SK-N-MC (cell line): ENCODE results near the gene PSMD1.

ENCODE experiments used
- DNase-seq: peaks from one replicate; pipeline ENCODE4 v3.0.0-alpha.2; 2011; ENCODE audit warnings: low read depth, low spot score
- H3K27ac ChIP-seq: fragments of 200-600 bp; sonication (generic); 2 replicates; pipeline ENCODE4 v1.5.1; 2016; ENCODE audit warnings: mixed run types
- H3K36me3 ChIP-seq: fragments of 200-600 bp; sonication (generic); 2 replicates; pipeline ENCODE4 v1.6.1; 2017; ENCODE audit warnings: antibody characterized with exemption, low read length, mixed read lengths; ENCODE audit not compliant: insufficient read depth
- H3K4me3 ChIP-seq: fragments of 200-600 bp; sonication (generic); 2 replicates; pipeline ENCODE4 v1.5.1; 2016
- H3K9ac ChIP-seq: fragments of 200-600 bp; sonication (generic); 2 replicates; pipeline ENCODE4 v1.8.0; 2017; ENCODE audit warnings: mixed run types, mixed read lengths; ENCODE audit not compliant: insufficient read length
- H3K9me3 ChIP-seq: fragments of 200-600 bp; sonication (generic); 2 replicates; pipeline ENCODE4 v1.6.1; 2017; ENCODE audit warnings: low read depth, mild to moderate bottlenecking, antibody characterized with exemption, low read length, moderate library complexity, mixed read lengths
- EZH2 ChIP-seq: fragments of 200-600 bp; sonication (generic); IDR thresholded peaks from one replicate; pipeline ENCODE4 v1.6.1; 2017; ENCODE audit warnings: antibody characterized with exemption
- FOXP2 ChIP-seq: optimal IDR thresholded peaks from 2 replicates; pipeline ENCODE3; 2011; ENCODE audit warnings: mild to moderate bottlenecking, moderate library complexity; ENCODE audit not compliant: insufficient read depth; ENCODE audit errors: extremely low read length, control extremely low read depth
- POLR2AphosphoS5 ChIP-seq: IDR thresholded peaks from 2 replicates; pipeline ENCODE4 v1.6.1; 2012; ENCODE audit warnings: mild to moderate bottlenecking, low read depth, low read length, borderline replicate concordance

Gene PSMD1

DNA sequence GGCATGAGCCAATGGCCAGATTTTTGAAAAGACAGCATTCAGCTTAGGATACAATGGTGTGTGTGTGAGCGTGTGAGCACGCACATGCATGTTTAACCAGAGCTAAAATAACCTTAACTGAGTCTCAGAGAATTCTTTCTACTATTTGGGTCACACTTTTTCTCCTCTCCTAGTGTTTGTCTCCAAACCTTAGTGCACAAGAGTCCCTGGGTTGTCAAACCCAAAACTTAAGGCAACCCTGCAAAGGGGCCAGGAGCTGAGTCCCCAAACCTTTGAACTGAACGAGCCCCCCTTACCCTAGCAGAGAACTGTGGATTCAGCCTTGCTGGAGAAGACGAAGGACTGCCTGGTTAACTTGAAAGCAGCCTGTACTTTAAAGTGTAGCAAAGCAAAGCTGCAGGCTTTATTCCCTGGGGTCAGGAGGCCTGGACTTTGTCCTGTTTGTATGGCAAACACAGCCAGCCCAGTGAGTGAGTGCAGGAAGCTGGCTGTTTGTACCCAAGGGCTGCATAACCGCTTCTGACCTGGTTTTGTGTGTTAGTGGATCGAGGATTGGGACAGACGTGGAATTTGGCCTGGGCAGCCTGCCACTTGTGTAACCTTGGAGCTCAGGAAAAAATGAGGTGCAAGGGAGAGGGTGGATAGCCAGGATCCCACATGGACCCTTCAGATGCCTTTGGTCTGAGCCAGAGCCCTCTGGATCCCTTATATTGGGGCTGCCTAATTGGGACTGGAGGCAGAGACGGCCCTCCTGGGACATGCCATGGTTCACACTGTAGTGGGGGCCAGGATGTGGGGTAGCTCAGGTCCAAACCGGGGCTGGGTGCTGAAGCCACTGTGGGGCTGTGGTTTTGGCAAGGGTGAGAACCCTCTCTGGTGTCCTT is 6.4 kb upstream of the PSMD1 start:
- Histone ChIP-seq H3K27ac (no peak overlapping the region), H3K9ac (no peak overlapping the region)
- no peak for TF ChIP-seq POLR2AphosphoS5
- no peak for TF ChIP-seq FOXP2
- no peak for TF ChIP-seq EZH2

DNA sequence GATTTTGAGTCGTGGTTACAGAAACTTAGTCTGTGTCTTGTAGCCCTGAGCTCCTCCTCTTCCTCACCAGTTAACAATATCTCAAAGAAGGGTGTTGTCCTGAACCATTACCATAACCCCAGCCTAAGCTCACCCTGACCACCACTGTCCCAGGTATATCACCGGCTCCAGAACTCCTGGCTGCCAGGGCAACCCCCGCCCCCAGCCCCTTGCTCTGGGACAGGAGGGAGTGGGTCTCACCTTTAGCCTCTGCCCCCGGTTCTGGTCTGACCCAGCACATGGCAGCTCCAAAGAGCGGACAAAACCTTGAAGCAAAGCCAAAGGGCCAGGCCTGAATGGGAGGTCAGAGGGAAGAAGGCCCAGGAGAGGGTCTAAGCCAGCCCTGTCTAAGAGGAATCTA is 5.6 kb upstream of the PSMD1 start:
- DNase-seq = no peak
- TF ChIP-seq EZH2 (no peak), FOXP2 (no peak), POLR2AphosphoS5 (no peak)
- Histone ChIP-seq H3K36me3 (no peaks in the 10 kb centered on the region), H3K9me3 (no peaks in the 10 kb centered on the region), H3K9ac (no peak overlapping the region), H3K4me3 (no peak overlapping the region), H3K27ac (no peak overlapping the region)

More for the DNA sequence above, 6.4 kb upstream of the PSMD1 start:
- H3K4me3 ChIP-seq = no peak overlapping the region
- H3K9me3 ChIP-seq = no peaks in the 10 kb centered on the region
- no peak for DNase-seq
- no peaks in the 10 kb centered on the region for H3K36me3 ChIP-seq

DNA sequence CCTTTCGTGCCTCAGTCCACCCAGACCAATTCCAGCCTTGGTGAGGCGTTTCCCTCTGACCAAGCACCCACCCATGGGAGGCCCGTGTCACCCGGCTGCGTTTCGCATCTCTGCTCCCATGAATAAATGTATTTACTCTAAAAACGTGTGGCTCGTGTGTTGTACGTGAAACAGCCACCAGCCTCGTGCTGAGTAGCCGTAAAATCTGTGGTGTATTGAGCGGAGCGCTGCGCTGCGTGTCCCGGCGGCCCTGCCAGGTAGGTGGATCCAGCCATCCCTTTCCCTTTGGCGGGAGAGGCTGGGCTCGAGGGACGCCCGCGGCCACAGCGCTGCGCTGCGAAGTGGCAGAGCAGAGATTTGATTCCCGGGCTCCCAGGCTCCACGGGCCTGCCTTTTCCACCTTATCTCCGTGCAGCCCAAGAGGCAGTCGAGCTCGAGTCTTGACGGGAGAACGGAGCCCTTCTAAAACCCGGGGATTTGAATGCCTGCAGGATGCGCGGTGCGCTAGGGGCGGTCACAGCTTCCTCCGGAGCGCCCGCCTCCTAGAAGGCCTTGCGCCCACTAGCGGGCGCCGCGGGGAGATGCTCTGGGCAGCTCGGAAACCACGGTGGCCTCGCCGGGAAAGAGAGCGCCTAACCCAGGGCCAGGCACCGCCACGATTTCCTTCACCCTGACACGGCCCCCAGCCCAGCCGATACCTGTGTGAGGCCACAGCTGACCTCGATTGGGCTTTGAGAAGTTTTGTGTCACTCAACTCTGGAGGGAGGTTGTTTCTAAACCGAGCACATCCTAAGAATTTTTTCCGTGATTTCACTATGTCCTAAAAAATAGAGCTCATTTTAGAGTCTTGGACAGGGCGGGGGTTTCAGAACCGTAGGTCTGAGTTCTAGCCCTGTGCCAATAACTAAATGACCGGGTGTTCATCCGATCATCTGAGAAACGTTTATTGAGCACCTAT is 3.9 kb upstream of the PSMD1 start:
- Histone ChIP-seq H3K9ac (peak overlapping the region; percentile 67), H3K9me3 (no peaks in the 10 kb centered on the region), H3K36me3 (no peaks in the 10 kb centered on the region), H3K27ac (no peak overlapping the region), H3K4me3 (peak overlapping the region; percentile 78)
- peak; percentile 30 for DNase-seq
- TF ChIP-seq FOXP2 (no peak), POLR2AphosphoS5 (peak; percentile 58; the same call in 1 of the 2 replicates), EZH2 (no peak)

DNA sequence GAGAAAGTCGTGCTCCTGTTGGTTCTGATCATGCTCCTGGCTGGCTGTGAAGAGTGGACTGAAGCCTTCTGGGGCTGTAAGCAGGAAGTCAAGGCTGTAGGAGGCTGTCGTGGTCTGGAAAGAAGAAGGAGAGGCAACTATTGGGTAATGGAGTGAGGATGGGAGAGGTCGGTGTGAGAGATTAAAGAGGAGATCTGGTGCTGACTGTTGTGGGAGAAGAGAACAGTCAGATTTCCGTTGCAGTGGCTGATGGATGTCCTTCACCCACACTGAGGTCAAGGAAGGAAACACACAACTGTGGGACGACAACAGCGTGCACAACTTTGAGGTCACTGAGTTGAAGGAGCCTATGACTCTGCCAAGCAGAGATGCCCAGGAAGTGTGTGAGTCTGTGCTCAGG is 2.8 kb upstream of the PSMD1 start:
- H3K9me3 ChIP-seq = no peaks in the 10 kb centered on the region
- H3K36me3 ChIP-seq = no peaks in the 10 kb centered on the region
- H3K9ac ChIP-seq = no peak overlapping the region
- no peak overlapping the region for H3K27ac ChIP-seq
- no peak overlapping the region for H3K4me3 ChIP-seq
- no peak for TF ChIP-seq FOXP2
- no peak for TF ChIP-seq EZH2
- TF ChIP-seq POLR2AphosphoS5 = no peak
- DNase-seq = no peak

DNA sequence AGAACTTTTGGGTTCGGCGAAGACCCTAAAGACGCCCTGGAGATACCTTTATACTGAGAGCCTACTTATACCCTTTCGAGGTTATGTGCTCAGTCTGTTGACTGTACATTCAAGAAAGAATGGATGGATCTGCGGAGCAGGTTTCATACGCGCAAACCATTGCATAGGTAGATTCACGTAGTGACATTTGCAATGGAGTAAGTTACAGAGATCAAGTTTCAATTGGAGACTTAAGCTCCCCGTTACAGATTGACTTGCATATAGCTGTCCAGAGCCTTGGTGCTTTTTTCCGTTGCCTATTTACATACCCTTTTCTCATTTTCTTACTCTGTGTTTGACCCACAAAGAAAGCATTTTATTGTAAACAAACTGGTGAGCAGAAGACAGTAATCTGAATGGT is 923 bp downstream of the PSMD1 start:
- Histone ChIP-seq H3K9ac (peak overlapping the region; percentile 92), H3K36me3 (peaks cover 22% of the 10 kb centered on the region), H3K9me3 (no peaks in the 10 kb centered on the region), H3K4me3 (peak overlapping the region; percentile 92), H3K27ac (peak overlapping the region; percentile 82; the same call in 1 of the 2 replicates)
- no peak for TF ChIP-seq EZH2
- TF ChIP-seq POLR2AphosphoS5 = no peak
- no peak for TF ChIP-seq FOXP2
- DNase-seq = no peak

DNA sequence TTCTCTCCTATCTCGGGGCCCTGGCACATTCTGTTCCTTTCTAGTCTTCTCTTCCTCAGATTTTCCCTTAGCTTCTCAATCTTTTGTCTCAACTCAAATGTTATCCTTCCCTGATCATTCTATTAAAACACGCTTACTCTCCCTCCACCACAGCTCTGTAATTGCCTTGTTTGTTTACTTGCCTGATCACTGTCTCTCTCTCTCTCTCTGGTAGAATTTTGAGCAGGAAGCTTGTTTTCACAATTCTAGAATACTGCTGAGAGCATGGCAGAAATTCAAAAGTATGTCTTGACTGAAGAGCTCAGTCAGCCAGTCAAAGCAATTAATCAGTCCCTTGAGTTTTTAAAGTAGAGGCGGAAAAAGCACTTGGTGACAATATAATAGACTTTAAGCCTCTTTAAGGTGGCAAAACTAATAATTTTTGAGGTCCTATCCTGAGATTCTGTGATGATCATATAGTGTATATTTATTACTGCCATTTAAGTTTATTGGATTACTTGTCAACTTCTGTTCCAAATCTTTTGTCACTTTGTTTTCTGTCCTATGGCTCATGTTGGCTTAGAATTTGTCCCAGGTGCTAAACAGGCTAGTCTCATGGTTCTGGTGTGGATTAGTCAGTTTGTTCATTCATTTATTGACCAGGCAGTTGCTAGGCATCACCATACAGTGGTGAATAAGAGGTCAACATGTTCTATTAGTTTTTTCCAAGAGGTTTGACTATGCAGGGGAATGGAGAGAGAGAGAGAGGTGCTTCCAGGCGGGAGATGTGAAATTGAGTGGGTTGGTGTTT is 2.3 kb downstream of the PSMD1 start:
- Histone ChIP-seq H3K27ac (no peak overlapping the region), H3K9ac (peak overlapping the region; percentile 92), H3K9me3 (no peaks in the 10 kb centered on the region), H3K36me3 (peaks cover 36% of the 10 kb centered on the region), H3K4me3 (peak overlapping the region; percentile 92)
- TF ChIP-seq POLR2AphosphoS5 = no peak
- TF ChIP-seq EZH2 = no peak
- TF ChIP-seq FOXP2 = no peak
- DNase-seq = no peak

DNA sequence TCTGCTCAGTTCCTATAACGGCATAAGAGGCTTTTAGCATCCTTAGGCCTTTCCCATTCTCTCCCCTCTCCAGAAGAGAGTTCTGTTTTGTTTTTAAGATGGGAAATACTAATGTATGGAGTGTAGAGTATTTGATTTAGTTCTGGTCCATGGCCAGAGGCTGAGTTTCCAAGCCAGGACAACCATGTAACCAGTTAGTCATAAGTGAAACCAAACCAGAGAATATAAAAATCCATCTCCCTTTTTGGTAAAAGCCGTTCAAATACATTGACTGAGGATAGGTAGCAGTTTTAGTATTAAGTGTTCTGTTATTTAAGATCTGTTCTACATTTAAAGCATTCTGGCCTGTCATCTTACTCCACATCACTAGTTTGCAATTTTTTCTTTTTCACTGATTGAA is 3.1 kb downstream of the PSMD1 start:
- Histone ChIP-seq H3K9me3 (no peaks in the 10 kb centered on the region), H3K27ac (no peak overlapping the region), H3K9ac (no peak overlapping the region), H3K36me3 (peaks cover 44% of the 10 kb centered on the region), H3K4me3 (no peak overlapping the region)
- TF ChIP-seq EZH2 (no peak), FOXP2 (no peak), POLR2AphosphoS5 (no peak)
- no peak for DNase-seq

DNA sequence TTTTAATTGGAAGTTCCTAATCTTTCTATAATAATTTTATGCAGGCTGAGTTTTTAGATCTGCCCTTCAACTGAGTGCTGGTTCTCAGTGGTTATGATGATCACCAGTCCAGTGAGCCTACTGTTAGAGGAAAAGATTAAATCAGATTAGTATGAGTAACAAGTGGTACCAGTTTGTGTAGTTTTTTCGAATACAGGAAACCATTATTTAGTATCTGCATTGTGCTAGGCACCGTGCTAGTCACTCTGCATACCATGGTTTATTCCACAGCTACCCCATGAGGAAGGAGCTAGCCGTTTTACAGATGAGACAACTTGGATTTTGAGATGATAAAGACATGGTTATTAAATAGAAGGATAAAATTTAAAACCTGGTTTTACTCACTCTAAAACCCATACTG is 6.1 kb downstream of the PSMD1 start:
- no peak overlapping the region for H3K27ac ChIP-seq
- H3K9ac ChIP-seq = no peak overlapping the region
- peaks cover 71% of the 10 kb centered on the region for H3K36me3 ChIP-seq
- no peak for DNase-seq
- no peaks in the 10 kb centered on the region for H3K9me3 ChIP-seq
- H3K4me3 ChIP-seq = no peak overlapping the region
- no peak for TF ChIP-seq FOXP2
- TF ChIP-seq POLR2AphosphoS5 = no peak
- no peak for TF ChIP-seq EZH2
